A549 (cell line): ENCODE data around the gene NANS.

Source experiments
- CTCF ChIP-seq: fragments of >200 bp; sonication (Bioruptor Twin); formaldehyde crosslinking; IDR thresholded peaks from 3 replicates; pipeline ENCODE4 v1.5.1; 2016
- EP300 ChIP-seq, 2 experiments: fragments of >200 bp; sonication (Bioruptor Twin); formaldehyde crosslinking; IDR thresholded peaks; 2 replicates in 1 of 2; 3 replicates in 1 of 2; pipeline ENCODE4 v1.6.1; 2016 to 2017
- JUNB ChIP-seq: fragments of >200 bp; sonication (Bioruptor Twin); formaldehyde crosslinking; IDR thresholded peaks from 2 replicates; pipeline ENCODE4 v1.6.1; 2016
- KDM5A ChIP-seq: fragments of 200-600 bp; sonication (generic); IDR thresholded peaks from 2 replicates; pipeline ENCODE4 v1.6.1; 2016; ENCODE audit warnings: antibody characterized with exemption, mild to moderate bottlenecking
- POLR2A ChIP-seq: IDR thresholded peaks from 2 replicates; pipeline ENCODE4 v1.6.1; 2012; ENCODE audit warnings: mild to moderate bottlenecking, low read length
- POLR2AphosphoS2 ChIP-seq: conservative IDR thresholded peaks from 2 replicates; pipeline ENCODE4 v1.6.1; 2012; ENCODE audit warnings: low read length, improper control_type of control experiment, inconsistent platforms
- RARB ChIP-seq: fragments of 250-450 bp; sonication (Bioruptor Pico); IDR thresholded peaks from 2 replicates; pipeline ENCODE4 v1.8.0; 2021; ENCODE audit warnings: mild to moderate bottlenecking, moderate library complexity
- RNF2 ChIP-seq: fragments of 200-600 bp; sonication (generic); IDR thresholded peaks from 2 replicates; pipeline ENCODE4 v1.6.1; 2016; ENCODE audit warnings: low read depth, mild to moderate bottlenecking, antibody characterized with exemption, moderate library complexity, borderline replicate concordance

GRCh38 chr9:98037357-98037756 is 19.2 kb upstream of the NANS start:
- no peak for TF ChIP-seq POLR2AphosphoS2
- no peak for TF ChIP-seq CTCF
- TF ChIP-seq EP300 (IDR thresholded peaks at IDR 0.05): no peak
- TF ChIP-seq RNF2: no peak
- no peak for TF ChIP-seq POLR2A
- no peak for TF ChIP-seq KDM5A
- TF ChIP-seq JUNB: no peak
- no peak for TF ChIP-seq RARB (CRISPR knock-in tag)
